HG03175 (cell line): Measurements from ENCODE around the gene SURF1.
"Not testable (repeated sequence)": the region's sequence is repeated elsewhere in the genome, so short reads cannot be mapped to it uniquely, and the experiment has no call there.

Experiments
- ATAC-seq: cut with Tn5 transposase; IDR thresholded peaks from one replicate; pipeline ENCODE4 v1.9.1; 2021; ENCODE audit warnings: mild to moderate bottlenecking, moderate library complexity; ENCODE audit not compliant: unreplicated experiment

The SURF1 gene

GRCh38 chr9:133346021-133346785 lies 10.1 kb downstream of the SURF1 start:
- ATAC-seq: no peak

GRCh38 chr9:133345596-133345995 lies 10.7 kb downstream of the SURF1 start:
- ATAC-seq: no peak

GRCh38 chr9:133344979-133345378 lies 11.3 kb downstream of the SURF1 start:
- no peak for ATAC-seq

GRCh38 chr9:133344071-133344470 lies 12.2 kb downstream of the SURF1 start:
- no peak for ATAC-seq

GRCh38 chr9:133342570-133342969 lies 13.7 kb downstream of the SURF1 start:
- ATAC-seq: no peak

- no peak for ATAC-seq
Observed at GRCh38 chr9:133342069-133342406, 14.2 kb downstream of the SURF1 start.

- no peak for ATAC-seq
Observed at GRCh38 chr9:133341369-133342068, 14.8 kb downstream of the SURF1 start.

- no peak for ATAC-seq
Observed at GRCh38 chr9:133340916-133341315, 15.4 kb downstream of the SURF1 start.

- no peak for ATAC-seq
Observed at GRCh38 chr9:133340256-133340655, 16.0 kb downstream of the SURF1 start.

- no peak for ATAC-seq
Observed at GRCh38 chr9:133339641-133340040, 16.6 kb downstream of the SURF1 start.

GRCh38 chr9:133335924-133336811 lies 20.1 kb downstream of the SURF1 start, which contains the start of gene SURF6:
TSS of gene SURF6 (minus strand) at chr9:133336188. CDS start at chr9:133336132, 56 bp downstream.
- ATAC-seq: peak; percentile 84

GRCh38 chr9:133334888-133335287 lies 21.4 kb downstream of the SURF1 start:
- ATAC-seq: not testable (repeated sequence)

GRCh38 chr9:133334161-133334560 lies 22.1 kb downstream of the SURF1 start:
- no peak for ATAC-seq

- ATAC-seq: no peak
Observed at GRCh38 chr9:133333566-133333965, 22.7 kb downstream of the SURF1 start.

- ATAC-seq: no peak
Observed at GRCh38 chr9:133333011-133333410, 23.3 kb downstream of the SURF1 start.

GRCh38 chr9:133332381-133332730 lies 23.9 kb downstream of the SURF1 start:
- no peak for ATAC-seq

- no peak for ATAC-seq
Observed at GRCh38 chr9:133331641-133332380, 24.5 kb downstream of the SURF1 start.

GRCh38 chr9:133331221-133331620 lies 25.1 kb downstream of the SURF1 start:
- no peak for ATAC-seq

GRCh38 chr9:133329306-133330156 lies 26.8 kb downstream of the SURF1 start:
- not testable (repeated sequence) for ATAC-seq
